SH-SY5Y (cell line): ENCODE data around the gene PHEX.

Experiments
- GATA2 ChIP-seq: IDR thresholded peaks from 2 replicates; pipeline ENCODE4 v1.6.1; 2011; ENCODE audit warnings: mild to moderate bottlenecking, low read depth, low read length
- GATA3 ChIP-seq: IDR thresholded peaks from 2 replicates; pipeline ENCODE4 v1.6.1; 2011; ENCODE audit warnings: low read depth, mild to moderate bottlenecking, low read length, moderate library complexity

GRCh38 chrX:22025751-22026150 is 6.4 kb upstream of the PHEX start:
- TF ChIP-seq GATA3, result no peak
- no peak for TF ChIP-seq GATA2
